ENCODE measurements around the gene CAMK2B.

DNA sequence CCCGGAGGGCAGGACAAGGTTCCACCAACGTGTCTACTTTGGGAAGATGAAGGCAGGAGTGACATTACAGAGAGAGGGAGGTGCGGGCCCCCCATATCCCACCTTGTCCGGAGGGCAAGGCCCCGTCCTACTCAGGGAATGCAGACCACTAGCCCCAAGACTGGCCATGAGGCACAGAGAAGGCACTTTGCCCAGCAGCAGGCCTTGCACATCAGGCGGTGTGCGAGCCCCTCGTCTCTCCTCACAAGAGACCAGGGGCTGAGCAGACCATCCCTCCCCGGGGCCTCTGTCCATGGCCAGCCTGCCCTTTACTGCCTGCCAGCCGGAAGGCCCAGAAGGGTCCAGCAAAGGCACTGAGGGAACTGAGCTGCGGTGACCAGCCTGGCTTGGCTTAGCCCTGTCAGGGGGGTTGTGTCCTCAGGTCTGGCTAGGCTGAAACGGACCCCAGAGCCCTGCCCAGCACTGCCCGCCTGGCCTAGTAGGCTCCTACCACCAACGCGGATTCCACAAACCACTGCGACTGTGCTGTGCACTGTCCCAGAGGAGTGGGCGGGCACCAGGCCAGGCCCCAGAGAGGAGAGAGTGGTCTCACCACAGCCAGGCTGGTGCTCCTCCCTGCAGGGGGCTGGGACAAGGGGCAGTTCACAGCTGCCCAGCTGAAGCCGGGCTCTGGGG, 16.7 kb downstream of the CAMK2B start:
- TF ChIP-seq, protein P1, sequence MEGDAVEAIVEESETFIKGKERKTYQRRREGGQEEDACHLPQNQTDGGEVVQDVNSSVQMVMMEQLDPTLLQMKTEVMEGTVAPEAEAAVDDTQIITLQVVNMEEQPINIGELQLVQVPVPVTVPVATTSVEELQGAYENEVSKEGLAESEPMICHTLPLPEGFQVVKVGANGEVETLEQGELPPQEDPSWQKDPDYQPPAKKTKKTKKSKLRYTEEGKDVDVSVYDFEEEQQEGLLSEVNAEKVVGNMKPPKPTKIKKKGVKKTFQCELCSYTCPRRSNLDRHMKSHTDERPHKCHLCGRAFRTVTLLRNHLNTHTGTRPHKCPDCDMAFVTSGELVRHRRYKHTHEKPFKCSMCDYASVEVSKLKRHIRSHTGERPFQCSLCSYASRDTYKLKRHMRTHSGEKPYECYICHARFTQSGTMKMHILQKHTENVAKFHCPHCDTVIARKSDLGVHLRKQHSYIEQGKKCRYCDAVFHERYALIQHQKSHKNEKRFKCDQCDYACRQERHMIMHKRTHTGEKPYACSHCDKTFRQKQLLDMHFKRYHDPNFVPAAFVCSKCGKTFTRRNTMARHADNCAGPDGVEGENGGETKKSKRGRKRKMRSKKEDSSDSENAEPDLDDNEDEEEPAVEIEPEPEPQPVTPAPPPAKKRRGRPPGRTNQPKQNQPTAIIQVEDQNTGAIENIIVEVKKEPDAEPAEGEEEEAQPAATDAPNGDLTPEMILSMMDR (IDR thresholded peaks at IDR 0.05): no peak
- TF ChIP-seq POLR2A (IDR thresholded peaks at IDR 0.05): no peak

Data from esophagus squamous epithelium (tissue), 4 donors.